ENCODE measurements around the gene CCDC157.

DNA sequence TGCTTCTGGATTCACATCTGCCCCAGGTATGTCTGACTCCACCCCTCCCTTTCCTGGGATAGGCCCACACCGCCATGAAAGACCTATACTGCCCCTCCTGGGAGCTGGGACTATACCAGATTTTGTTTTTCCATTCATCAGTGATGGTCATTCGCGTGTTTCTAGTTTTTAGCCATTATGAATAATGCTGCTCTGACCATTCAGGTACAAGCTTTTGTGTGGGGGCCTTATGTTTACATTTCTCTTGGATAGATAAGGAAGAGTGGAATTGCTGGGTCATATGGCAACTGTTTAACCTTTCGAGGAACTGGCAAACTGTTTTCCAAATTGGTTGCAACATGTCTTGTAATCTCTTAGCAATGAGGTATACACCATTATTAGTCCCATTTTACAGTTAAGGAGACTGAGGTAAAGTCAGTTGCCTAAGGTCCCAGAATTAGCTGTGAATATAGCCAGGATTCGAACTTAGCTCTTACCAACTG, 28.9 kb upstream of the CCDC157 start:
- TF ChIP-seq POLR2A (IDR thresholded peaks at IDR 0.05) (no peak), CTCF (IDR thresholded peaks at IDR 0.05) (no peak)
